GM18909 (cell line): Measurements from ENCODE around the gene UPK1A.
A peak's percentile ranks its signal among the peaks of the same experiment; 100 is the strongest.

Experiments
- ATAC-seq: cut with Tn5 transposase; IDR thresholded peaks from one replicate; pipeline ENCODE4 v1.9.1; 2021; ENCODE audit warnings: mild to moderate bottlenecking; ENCODE audit not compliant: unreplicated experiment, poor library complexity

The UPK1A gene

DNA sequence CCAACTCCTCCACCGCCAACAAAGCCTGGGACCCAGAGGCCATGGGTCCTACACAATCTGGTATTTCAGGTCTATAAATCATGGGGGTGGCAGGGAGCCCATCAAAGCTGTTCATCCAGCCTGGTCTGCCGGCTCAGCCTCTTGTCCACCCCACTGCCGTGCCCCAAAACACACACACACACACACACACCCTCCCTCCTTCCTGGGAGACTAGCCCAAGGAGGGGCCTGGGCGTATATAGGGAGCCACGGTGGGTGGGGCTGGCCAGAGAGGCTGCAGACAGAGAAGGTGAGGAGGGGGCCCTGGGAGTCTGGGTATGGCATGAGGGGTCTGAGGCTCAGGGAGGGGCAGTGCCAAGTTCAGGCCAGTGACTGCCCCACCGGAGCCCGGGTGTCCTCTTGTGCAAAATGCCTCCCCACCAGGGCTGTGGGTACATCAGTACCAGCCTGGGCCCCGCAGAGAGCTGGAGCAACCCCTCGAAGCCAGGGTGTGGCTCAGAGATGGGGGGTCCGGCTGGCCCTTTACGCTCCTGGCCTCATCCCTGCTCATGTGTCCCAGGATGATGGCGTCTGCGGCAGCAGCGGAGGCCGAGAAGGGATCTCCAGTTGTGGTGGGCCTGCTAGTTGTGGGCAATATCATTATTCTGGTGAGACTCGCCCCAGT, at the start of gene UPK1A:
TSS of gene UPK1A (plus strand) at position 267 of the 663 bp plus-strand sequence. CDS start at position 563, 296 bp downstream.
- no peak for ATAC-seq

DNA sequence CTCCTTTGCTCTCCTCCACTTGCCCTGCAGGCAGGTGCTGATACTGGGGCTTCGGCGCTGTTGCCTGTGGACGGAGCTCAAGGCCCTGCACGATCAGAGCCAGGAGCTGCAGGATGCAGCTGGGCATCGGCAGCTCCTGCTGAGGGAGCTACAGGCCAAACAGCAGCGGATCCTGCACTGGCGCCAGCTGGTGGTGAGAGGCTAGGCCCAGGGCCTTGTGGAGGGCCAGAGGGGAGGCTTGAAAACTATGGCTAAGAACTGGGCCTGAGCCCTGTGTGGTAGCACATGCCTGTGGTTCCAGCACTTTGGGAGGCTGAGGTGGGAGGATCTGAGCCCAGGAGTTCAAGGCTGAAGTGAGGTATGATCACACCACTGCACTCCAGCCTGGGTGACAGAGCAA, 47.5 kb upstream of the UPK1A start:
- no peak for ATAC-seq

GRCh38 chr19:35619290-35619923, 46.9 kb upstream of the UPK1A start:
- no peak for ATAC-seq

GRCh38 chr19:35620001-35620400, 46.3 kb upstream of the UPK1A start:
- no peak for ATAC-seq

DNA sequence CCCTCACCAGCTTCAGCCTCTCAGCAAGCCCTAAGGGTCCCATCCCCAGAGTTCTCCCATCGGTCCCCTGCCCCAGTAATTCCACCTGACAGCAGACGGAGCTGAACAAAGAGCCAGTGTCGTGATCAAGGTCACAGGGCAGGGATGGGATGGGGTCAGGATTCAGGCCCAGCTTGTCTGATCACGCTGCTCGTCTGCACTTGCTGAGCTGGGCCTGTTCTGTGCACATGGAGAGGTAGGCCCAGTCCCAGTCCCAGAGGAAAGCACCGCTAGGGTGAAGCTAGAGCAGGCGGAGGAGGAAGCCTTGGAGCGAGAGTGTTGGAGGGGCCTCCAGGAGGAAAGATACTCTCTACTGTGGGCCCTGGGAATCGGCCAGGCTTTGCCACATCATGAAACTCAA, 44.6 kb upstream of the UPK1A start:
- no peak for ATAC-seq

GRCh38 chr19:35622750-35623149, 43.6 kb upstream of the UPK1A start:
- no peak for ATAC-seq

GRCh38 chr19:35623327-35624010, 42.8 kb upstream of the UPK1A start:
- ATAC-seq, result no peak

DNA sequence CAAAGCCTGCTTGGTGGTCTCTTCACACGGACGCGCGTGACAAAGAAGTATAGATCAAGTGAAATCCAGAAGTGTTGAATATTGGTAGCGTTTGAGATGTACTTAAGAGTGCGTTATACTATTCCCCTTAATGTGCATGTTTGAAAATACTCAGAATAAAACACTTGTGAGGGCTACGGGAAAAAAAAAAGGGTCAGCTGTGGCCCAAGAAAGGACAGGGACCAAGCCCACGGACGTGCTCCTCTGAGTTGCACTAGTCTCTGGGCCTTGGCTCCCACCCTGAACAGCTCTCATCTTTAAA, 38.1 kb upstream of the UPK1A start:
- no peak for ATAC-seq

- peak; percentile 93 for ATAC-seq
These were observed 37.6 kb upstream of the UPK1A start, which contains the start of gene RBM42 for GRCh38 chr19:35628565-35629331. RBM42 (plus strand) TSS chr19:35629036; CDS start chr19:35629154, 118 bp downstream.

GRCh38 chr19:35629332-35629633, 37.0 kb upstream of the UPK1A start:
- no peak for ATAC-seq

DNA sequence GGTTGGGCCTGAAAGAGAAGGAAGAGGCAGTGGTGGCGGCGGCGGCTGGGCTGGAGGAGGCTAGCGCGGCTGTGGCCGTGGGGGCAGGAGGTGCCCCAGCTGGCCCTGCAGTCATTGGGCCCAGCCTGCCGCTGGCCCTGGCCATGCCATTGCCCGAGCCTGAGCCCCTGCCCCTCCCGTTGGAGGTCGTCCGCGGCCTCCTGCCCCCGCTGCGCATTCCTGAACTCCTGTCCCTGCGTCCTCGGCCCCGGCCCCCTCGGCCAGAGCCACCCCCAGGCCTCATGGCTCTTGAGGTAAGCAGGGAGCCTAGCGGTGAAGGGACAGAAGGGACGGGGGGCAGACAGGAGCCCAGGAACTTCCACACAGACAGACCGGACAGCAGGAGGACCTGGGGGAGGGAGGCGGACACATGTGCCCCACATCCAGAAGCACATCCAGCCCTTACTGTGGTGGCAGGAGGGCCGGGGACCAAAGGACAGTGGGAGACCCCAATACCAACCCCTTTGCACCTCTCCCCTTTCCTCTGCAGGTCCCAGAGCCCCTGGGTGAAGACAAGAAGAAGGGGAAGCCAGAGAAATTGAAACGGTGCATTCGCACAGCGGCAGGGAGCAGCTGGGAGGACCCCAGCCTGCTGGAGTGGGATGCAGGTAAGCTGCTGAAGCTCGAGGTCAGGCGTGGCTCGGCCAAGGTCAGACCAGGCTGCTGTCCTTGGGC, 32.4 kb upstream of the UPK1A start:
- ATAC-seq, result no peak

DNA sequence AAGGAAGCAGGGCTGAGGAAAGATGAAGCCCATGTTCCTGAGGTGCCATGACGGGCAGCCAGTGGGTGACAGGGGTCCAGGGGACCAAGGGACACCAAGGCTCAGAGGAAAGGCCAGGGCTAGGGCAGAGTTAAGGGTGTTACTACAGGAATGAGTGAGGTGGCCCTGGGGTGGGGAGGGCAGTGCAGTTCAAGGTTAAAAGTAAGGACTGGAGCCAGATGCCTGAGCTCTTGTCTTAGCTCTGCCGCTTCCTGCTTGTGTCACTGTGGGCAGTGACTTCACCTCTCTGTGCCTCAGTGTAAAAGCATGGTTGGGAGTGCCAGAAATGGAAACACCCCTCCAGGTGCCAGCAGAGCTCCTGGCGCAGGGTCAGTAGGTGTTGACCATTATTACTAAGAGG, 29.7 kb upstream of the UPK1A start:
- no peak for ATAC-seq

GRCh38 chr19:35637165-35637564, 29.2 kb upstream of the UPK1A start:
- no peak for ATAC-seq

GRCh38 chr19:35639321-35639639, 27.0 kb upstream of the UPK1A start:
- no peak for ATAC-seq

- ATAC-seq, result no peak
These were observed 26.5 kb upstream of the UPK1A start for GRCh38 chr19:35639863-35640262.

DNA sequence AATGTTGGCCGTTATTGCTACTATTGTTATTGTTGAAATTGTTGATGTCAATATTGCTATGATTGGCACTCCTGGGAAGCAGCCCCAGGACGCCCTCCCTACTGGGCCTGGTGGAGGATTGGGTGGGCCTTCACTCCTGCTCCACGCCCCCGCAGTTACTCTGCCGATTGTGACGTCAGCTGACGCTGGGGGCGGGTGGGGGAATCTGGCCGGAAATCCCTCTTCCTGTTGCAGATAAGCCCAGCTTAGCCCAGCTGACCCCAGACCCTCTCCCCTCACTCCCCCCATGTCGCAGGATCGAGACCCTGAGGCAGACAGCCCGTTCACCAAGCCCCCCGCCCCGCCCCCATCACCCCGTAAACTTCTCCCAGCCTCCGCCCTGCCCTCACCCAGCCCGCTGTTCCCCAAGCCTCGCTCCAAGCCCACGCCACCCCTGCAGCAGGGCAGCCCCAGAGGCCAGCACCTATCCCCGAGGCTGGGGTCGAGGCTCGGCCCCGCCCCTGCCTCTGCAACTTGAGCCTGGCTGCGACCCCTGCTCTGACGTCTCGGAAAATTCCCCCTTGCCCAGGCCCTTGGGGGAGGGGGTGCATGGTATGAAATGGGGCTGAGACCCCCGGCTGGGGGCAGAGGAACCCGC, 24.7 kb upstream of the UPK1A start, which contains the start of gene ETV2:
TSS of gene ETV2 (plus strand) at position 231 of the 637 bp plus-strand sequence. CDS start 716 bp downstream, outside the sequence.
- no peak for ATAC-seq

- ATAC-seq, result no peak
These were observed 24.0 kb upstream of the UPK1A start for GRCh38 chr19:35642312-35642711.

DNA sequence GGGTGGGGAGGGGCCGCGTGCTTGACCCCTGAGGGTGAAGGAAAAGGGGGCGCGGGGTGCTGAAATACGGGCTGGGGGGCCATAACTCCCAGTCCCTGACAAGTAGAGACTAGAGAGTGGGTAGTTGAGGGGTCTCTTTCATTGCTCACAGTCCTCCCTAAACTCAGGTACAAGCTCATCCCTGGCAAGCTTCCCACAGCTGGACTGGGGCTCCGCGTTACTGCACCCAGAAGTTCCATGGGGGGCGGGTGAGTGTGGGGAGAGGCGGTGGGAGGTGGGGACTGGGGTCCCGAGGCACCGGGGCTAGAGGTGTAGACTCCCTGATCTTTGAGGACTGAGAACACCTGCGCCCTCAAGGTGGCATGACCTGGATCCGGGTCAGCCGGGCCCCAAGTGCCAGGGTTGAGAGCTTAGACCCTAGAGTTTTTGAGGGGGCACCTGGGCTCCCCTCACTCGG, 23.5 kb upstream of the UPK1A start:
- no peak for ATAC-seq

GRCh38 chr19:35643255-35644205, 22.8 kb upstream of the UPK1A start:
- ATAC-seq, result peak; percentile 42
